Cardiac muscle cell (in vitro differentiated cells and primary cell): ENCODE results near the gene KCNC1. TPM values are rescaled to one million over a fixed set of nuclear protein-coding genes. Genes with fewer than 3 reads are reported as not detected.

Source experiments
- DNase-seq, 2 donors: peaks; one replicate each; pipeline versions ENCODE4 v3.0.0 to v3.0.0-alpha.2; 2010 to 2017; ENCODE audit warnings: low read depth in 1 of 2, low spot score in 1 of 2
- H3K27ac ChIP-seq: fragments of 200-600 bp; sonication (generic); 2 replicates; pipeline ENCODE4 v1.5.1; 2016
- H3K27me3 ChIP-seq: fragments of 200-600 bp; sonication (generic); 2 replicates; pipeline ENCODE4 v1.6.0; 2016; ENCODE audit warnings: control low read depth
- H3K36me3 ChIP-seq: fragments of 200-600 bp; sonication (generic); 2 replicates; pipeline ENCODE4 v1.5.1; 2016; ENCODE audit warnings: control low read depth
- H3K4me1 ChIP-seq: fragments of 200-600 bp; sonication (generic); 2 replicates; pipeline ENCODE4 v1.8.1; 2017; ENCODE audit warnings: low read depth, mild to moderate bottlenecking, mixed run types
- H3K4me3 ChIP-seq: fragments of 200-600 bp; sonication (generic); 2 replicates; pipeline ENCODE4 v1.5.1; 2016; ENCODE audit warnings: mild to moderate bottlenecking
- H3K9me3 ChIP-seq: fragments of 200-600 bp; sonication (generic); 2 replicates; pipeline ENCODE4 v1.5.1; 2017; ENCODE audit warnings: low read depth, mild to moderate bottlenecking, control low read depth
- polyA plus RNA-seq: library from polyadenylated mRNA; unstranded; fragments of >200 nt; fragmentation: Nextera tagmentation; extraction: Ambion mirVana; gene quantifications from 2 replicates; pipeline ENCODE4 v1.2.1, GENCODE V29; 2016
- total RNA-seq: library from RNA; depleted of rRNA; stranded (reverse); fragments of >200 nt; gene quantifications from 2 replicates; pipeline ENCODE4 v1.2.3, GENCODE V29; 2016
- TF ChIP-seq, protein P1 (sequence below): IDR thresholded peaks from 2 replicates; pipeline ENCODE4 v1.5.1; 2012; ENCODE audit warnings: low read depth, mild to moderate bottlenecking, low read length

KCNC1 gene
- total and polyA plus RNA-seq, 2 experiments from 2014 or later, result 0.46 TPM; not detected in 1

DNA sequence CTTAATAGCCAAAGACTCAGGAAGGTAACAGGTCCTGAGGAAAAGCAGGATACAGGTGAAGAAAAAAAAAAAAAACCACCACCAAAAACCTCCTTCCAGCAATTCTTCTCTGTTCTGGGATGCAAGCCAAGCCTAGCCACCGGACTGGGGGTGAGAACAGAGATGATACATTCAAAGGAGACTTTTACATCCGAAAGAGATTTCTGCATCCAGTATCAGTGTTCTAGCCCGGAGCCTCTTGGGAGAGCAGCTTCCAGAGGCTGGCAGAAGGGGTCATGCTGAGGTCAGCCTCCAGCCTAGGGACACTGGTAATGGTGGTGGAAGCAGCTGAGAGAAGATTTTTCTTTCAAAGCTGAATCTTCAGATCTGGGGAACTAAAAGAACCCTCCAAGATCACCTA, 76.2 kb downstream of the KCNC1 start:
- no peaks in the 10 kb centered on the region for H3K27me3 ChIP-seq
- H3K4me3 ChIP-seq, result no peak overlapping the region
- H3K4me1 ChIP-seq, result peaks cover 19% of the 10 kb centered on the region
- H3K27ac ChIP-seq, result no peak overlapping the region
- no peaks in the 10 kb centered on the region for H3K36me3 ChIP-seq
- TF ChIP-seq, protein P1, sequence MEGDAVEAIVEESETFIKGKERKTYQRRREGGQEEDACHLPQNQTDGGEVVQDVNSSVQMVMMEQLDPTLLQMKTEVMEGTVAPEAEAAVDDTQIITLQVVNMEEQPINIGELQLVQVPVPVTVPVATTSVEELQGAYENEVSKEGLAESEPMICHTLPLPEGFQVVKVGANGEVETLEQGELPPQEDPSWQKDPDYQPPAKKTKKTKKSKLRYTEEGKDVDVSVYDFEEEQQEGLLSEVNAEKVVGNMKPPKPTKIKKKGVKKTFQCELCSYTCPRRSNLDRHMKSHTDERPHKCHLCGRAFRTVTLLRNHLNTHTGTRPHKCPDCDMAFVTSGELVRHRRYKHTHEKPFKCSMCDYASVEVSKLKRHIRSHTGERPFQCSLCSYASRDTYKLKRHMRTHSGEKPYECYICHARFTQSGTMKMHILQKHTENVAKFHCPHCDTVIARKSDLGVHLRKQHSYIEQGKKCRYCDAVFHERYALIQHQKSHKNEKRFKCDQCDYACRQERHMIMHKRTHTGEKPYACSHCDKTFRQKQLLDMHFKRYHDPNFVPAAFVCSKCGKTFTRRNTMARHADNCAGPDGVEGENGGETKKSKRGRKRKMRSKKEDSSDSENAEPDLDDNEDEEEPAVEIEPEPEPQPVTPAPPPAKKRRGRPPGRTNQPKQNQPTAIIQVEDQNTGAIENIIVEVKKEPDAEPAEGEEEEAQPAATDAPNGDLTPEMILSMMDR, result no peak
- peak; percentile 53 to 66 for DNase-seq
- H3K9me3 ChIP-seq, result no peaks in the 10 kb centered on the region

DNA sequence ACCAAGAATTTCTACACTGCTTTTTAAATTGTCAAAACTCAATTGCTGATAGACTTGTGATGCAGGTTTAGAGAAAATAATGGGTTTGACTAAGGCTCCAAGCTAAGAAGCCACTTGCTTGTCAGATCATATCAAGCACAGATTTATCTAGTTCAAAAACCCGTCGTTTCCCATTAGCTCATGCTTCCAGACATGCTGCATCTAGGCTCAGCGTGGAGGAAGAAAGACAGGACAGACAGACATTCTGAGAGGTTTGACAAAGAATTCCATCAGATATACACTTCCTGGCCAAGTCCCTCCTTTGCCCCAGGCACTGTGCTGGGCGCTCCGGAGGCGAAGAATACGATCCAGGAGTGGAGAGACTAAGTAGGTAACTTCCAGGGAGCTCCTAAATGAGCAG, 76.8 kb downstream of the KCNC1 start:
- Histone ChIP-seq H3K36me3 (no peaks in the 10 kb centered on the region), H3K27me3 (no peaks in the 10 kb centered on the region), H3K27ac (no peak overlapping the region), H3K4me1 (peaks cover 21% of the 10 kb centered on the region), H3K9me3 (no peaks in the 10 kb centered on the region), H3K4me3 (no peak overlapping the region)
- no peak for DNase-seq
- TF ChIP-seq, protein P1, result no peak

DNA sequence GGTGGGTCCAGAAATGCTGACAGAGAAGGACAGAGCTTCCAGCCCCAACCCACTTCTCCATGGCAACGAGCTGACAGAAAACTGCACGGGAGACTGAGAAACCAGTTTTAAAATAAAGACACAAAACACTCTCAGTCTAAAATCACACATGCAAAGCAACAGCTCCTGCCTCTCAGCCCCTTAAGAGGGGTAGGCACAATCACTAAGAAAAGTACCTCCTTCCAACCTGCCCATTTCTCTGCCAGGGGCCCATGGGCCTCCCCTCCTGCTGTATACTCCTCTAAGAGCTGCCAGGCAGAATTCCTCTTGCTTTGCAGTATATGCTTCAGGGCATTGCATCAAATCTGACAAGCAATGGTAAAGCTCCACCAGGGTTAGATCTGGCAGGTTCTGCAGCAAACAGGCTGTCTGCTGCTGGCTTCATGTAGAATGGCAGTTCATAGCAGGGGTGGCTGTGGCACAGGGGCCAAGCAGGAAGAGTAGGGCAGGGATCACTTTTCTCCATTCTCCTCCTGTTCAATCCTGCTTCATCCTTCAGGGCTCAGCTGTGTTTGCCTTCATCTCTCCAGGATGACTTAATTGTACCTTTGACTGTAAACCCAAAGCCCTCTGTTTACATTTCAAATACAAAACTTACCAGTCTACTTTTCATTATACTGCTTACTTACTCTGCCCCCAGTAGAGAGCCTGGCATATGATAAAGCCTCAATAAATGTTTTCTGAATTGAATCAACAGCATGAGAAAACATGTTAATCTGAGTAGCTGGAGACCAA, 77.7 kb downstream of the KCNC1 start:
- TF ChIP-seq, protein P1, result no peak
- Histone ChIP-seq H3K36me3 (no peaks in the 10 kb centered on the region), H3K4me3 (no peak overlapping the region), H3K27ac (peak overlapping the region; percentile 1), H3K4me1 (peaks cover 27% of the 10 kb centered on the region), H3K27me3 (no peaks in the 10 kb centered on the region), H3K9me3 (no peaks in the 10 kb centered on the region)
- no peak for DNase-seq

DNA sequence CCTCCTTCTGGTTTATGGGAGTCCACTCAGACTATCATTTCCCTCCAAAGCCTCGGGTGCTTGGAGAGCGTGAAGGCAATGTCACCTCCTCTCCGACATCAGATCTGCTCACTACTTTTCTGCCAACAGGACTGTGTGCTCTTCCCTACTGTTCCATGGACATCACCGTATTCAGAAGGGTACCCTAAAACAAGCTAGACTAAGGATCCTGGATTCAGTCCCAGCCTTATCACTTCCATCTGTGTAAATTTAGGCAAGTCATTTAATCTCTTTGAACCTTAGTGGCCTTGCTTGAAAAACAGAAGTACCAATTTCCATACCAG, 78.2 kb downstream of the KCNC1 start:
- H3K36me3 ChIP-seq, result no peaks in the 10 kb centered on the region
- no peaks in the 10 kb centered on the region for H3K27me3 ChIP-seq
- no peak overlapping the region for H3K4me3 ChIP-seq
- TF ChIP-seq, protein P1, result no peak
- DNase-seq, result no peak
- H3K27ac ChIP-seq, result no peak overlapping the region
- H3K9me3 ChIP-seq, result no peaks in the 10 kb centered on the region
- peaks cover 27% of the 10 kb centered on the region for H3K4me1 ChIP-seq

DNA sequence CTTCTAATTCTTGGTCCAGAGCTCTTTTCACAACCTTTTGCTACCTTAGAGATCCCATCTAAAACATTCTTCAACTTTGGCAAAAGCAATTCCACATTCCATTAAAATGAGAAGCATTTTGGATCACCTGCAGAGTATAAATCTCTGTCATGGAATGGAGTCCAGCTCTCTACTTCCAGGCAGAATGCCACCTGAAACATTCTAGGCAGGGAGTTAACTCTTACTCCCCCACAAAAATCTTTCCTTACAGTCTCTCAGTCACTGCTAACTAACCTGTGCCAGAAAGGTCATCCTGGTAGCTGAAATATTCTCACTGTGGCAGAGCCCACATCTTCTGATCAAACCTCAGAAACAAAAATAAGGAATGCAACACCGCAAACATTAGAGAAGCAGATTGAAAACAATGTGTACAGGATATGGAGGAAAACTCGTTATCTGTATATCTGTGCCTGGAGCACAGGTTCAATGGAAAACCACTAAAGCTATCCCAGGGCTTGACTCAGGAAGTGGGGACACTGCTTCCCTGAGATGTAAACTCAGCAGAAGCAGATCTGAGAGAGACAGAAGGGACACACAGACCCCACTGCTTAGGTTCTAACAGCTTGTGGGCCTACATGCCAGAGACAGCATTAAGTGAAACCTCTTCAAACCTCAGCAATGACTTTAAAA, 78.9 kb downstream of the KCNC1 start:
- Histone ChIP-seq H3K27me3 (no peaks in the 10 kb centered on the region), H3K4me3 (no peak overlapping the region), H3K27ac (peak overlapping the region; percentile 26), H3K36me3 (no peaks in the 10 kb centered on the region), H3K9me3 (no peaks in the 10 kb centered on the region), H3K4me1 (peaks cover 27% of the 10 kb centered on the region)
- TF ChIP-seq, protein P1, result no peak
- DNase-seq, result no peak
